ENCODE results near the gene CACNA1C. TPM values are rescaled to one million over a fixed set of nuclear protein-coding genes. Genes with fewer than 3 reads are reported as not detected.
A peak's percentile ranks its signal among the peaks of the same experiment; 100 is the strongest.

The CACNA1C gene
- total and polyA plus RNA-seq, 2 donors from 2014 or later = 1.6 to 17.4 TPM

- H3K36me3 ChIP-seq (ENCODE audit: control insufficient read depth in 2 of 3, insufficient read depth in 3 of 3, low read length in 3 of 3) = no peaks in the 10 kb centered on the region
- H3K9me3 ChIP-seq (ENCODE audit: control insufficient read depth in 2 of 3, insufficient read depth in 1 of 3, low read length in 3 of 3) = no peaks in the 10 kb centered on the region
- H3K27ac ChIP-seq (ENCODE audit: low read depth in 2 of 2, low read length in 2 of 2) = peak overlapping the region in 1 of 2 donors; percentile 37
- no peak for FAIRE-seq
- intact Hi-C loops (cut with DNase I) = no loop called here
- TF ChIP-seq CTCF (IDR thresholded peaks at IDR 0.05; ENCODE audit: borderline replicate concordance, extremely low read depth, insufficient read depth) = no peak
- DNase-seq = peak in 2 of 5 donors; percentile 69 to 71
- no peak overlapping the region for H3K4me3 ChIP-seq (ENCODE audit: low read length in 3 of 3)
- H3K27me3 ChIP-seq (ENCODE audit: control insufficient read depth, insufficient read depth, low read length) = no peaks in the 10 kb centered on the region
- no peak overlapping the region for H3K9ac ChIP-seq (ENCODE audit: low read length in 3 of 3)
- H3K4me1 ChIP-seq (ENCODE audit: control insufficient read depth in 2 of 3, insufficient read depth in 2 of 3, low read depth in 1 of 3, low read length in 3 of 3) = peaks cover 7 to 20% (median 7%) of the 10 kb centered on the region in 3 donors
These were observed 245.9 kb downstream of the CACNA1C start for GRCh38 chr12:2298556-2299200.

GRCh38 chr12:2299206-2299605, 246.4 kb downstream of the CACNA1C start:
- Histone ChIP-seq H3K4me1 (ENCODE audit: control insufficient read depth in 2 of 3, insufficient read depth in 2 of 3, low read depth in 1 of 3, low read length in 3 of 3) (peaks cover 7 to 22% (median 7%) of the 10 kb centered on the region in 3 donors), H3K36me3 (ENCODE audit: control insufficient read depth in 2 of 3, insufficient read depth in 3 of 3, low read length in 3 of 3) (no peaks in the 10 kb centered on the region), H3K9me3 (ENCODE audit: control insufficient read depth in 2 of 3, insufficient read depth in 1 of 3, low read length in 3 of 3) (no peaks in the 10 kb centered on the region), H3K9ac (ENCODE audit: low read length in 3 of 3) (no peak overlapping the region), H3K27me3 (ENCODE audit: control insufficient read depth, insufficient read depth, low read length) (no peaks in the 10 kb centered on the region), H3K27ac (ENCODE audit: low read depth in 2 of 2, low read length in 2 of 2) (peak overlapping the region in 1 of 2 donors; percentile 23), H3K4me3 (ENCODE audit: low read length in 3 of 3) (no peak overlapping the region)
- no peak for TF ChIP-seq CTCF (IDR thresholded peaks at IDR 0.05; ENCODE audit: borderline replicate concordance, extremely low read depth, insufficient read depth)
- DNase-seq (peak; percentile 67 to 85 (median 81)), FAIRE-seq (no peak)
- intact Hi-C loops (cut with DNase I) = no loop called here

GRCh38 chr12:2300168-2300567, 247.4 kb downstream of the CACNA1C start:
- Histone ChIP-seq H3K27ac (ENCODE audit: low read depth in 2 of 2, low read length in 2 of 2) (no peak overlapping the region), H3K9me3 (ENCODE audit: control insufficient read depth in 2 of 3, insufficient read depth in 1 of 3, low read length in 3 of 3) (no peaks in the 10 kb centered on the region), H3K4me3 (ENCODE audit: low read length in 3 of 3) (no peak overlapping the region), H3K36me3 (ENCODE audit: control insufficient read depth in 2 of 3, insufficient read depth in 3 of 3, low read length in 3 of 3) (no peaks in the 10 kb centered on the region), H3K27me3 (ENCODE audit: control insufficient read depth, insufficient read depth, low read length) (no peaks in the 10 kb centered on the region), H3K4me1 (ENCODE audit: control insufficient read depth in 2 of 3, insufficient read depth in 2 of 3, low read depth in 1 of 3, low read length in 3 of 3) (peaks cover 7 to 18% (median 13%) of the 10 kb centered on the region in 3 donors), H3K9ac (ENCODE audit: low read length in 3 of 3) (no peak overlapping the region)
- no peak for TF ChIP-seq CTCF (IDR thresholded peaks at IDR 0.05; ENCODE audit: borderline replicate concordance, extremely low read depth, insufficient read depth)
- no peak for FAIRE-seq
- no peak for DNase-seq
- intact Hi-C loops (cut with DNase I) = no loop called here
